Activated CD8-positive, alpha-beta T cell treated with anti-CD3 and anti-CD28 coated beads for 36 hours (primary cell): ENCODE data around the gene RSPH9. TPM values are rescaled to one million over a fixed set of nuclear protein-coding genes. Genes with fewer than 3 reads are reported as not detected.

ENCODE experiments used
- ATAC-seq: fragments of 200-7000 bp; cut with Tn5 transposase; one replicate; pipeline ENCODE4 v1.10.0; 2021; ENCODE audit warnings: mild to moderate bottlenecking, moderate library complexity
- CTCF ChIA-PET: fragments of 350-600 bp; sonication (Branson Sonifier 250); formaldehyde crosslinking; loops from one replicate; lab custom pipeline; 2021; ENCODE audit warnings: antibody characterized with exemption; lab: Charles Lee
- POLR2A ChIA-PET: fragments of 350-600 bp; sonication (Branson Sonifier 250); formaldehyde crosslinking; loops from one replicate; lab custom pipeline; 2021; ENCODE audit warnings: antibody characterized with exemption; lab: Charles Lee
- DNase-seq: peaks from one replicate; pipeline ENCODE4 v3.0.0-alpha.2; 2020
- H3K27ac Mint-ChIP-seq: one replicate; pipeline ENCODE4 v1.8.0; 2021; ENCODE audit warnings: mild to moderate bottlenecking, mixed read lengths
- H3K27me3 Mint-ChIP-seq: one replicate; pipeline ENCODE4 v1.8.0; 2021; ENCODE audit warnings: mixed read lengths
- H3K36me3 Mint-ChIP-seq: one replicate; pipeline ENCODE4 v1.8.0; 2021; ENCODE audit warnings: low read depth, mixed read lengths
- H3K4me1 Mint-ChIP-seq: one replicate; pipeline ENCODE4 v1.8.0; 2021; ENCODE audit warnings: low read depth, mixed read lengths
- H3K4me3 Mint-ChIP-seq: one replicate; pipeline ENCODE4 v1.8.0; 2021; ENCODE audit warnings: mild to moderate bottlenecking, moderate library complexity, mixed read lengths
- H3K9me3 Mint-ChIP-seq: one replicate; pipeline ENCODE4 v1.8.0; 2021; ENCODE audit warnings: mixed read lengths
- CTCF ChIP-seq: fragments of 200-600 bp; IDR thresholded peaks from one replicate; pipeline ENCODE4 v1.8.0; 2022; ENCODE audit warnings: antibody characterized with exemption, mild to moderate bottlenecking
- intact Hi-C: fragments of 100-400 bp; cut with micrococcal nuclease; formaldehyde crosslinking; loops from one replicate; pipeline ENCODE4 v1.10.0; 2022
- total RNA-seq, 2 experiments: library from RNA; stranded (reverse); gene quantifications; one replicate each; pipeline ENCODE4 v1.2.3, GENCODE V29; 2021

RSPH9 gene
- total RNA-seq, 2 experiments from 2014 or later: 0.11 TPM; not detected in 1

- Mint-ChIP-seq H3K9me3 (no peaks in the 10 kb centered on the region), H3K27ac (no peak overlapping the region)
- intact Hi-C loops: no loop called here
Measured at GRCh38 chr6:43709654-43710303, 64.9 kb downstream of the RSPH9 start.

GRCh38 chr6:43710576-43710975 is 65.7 kb downstream of the RSPH9 start:
- ChIA-PET POLR2A (no interaction called here), CTCF (interaction anchor here (1.1 to 2.5 kb wide), 4 partner anchors 14 to 352 kb away, joined by 3 to 8 read pairs (median 4); no protein-coding TSS in a partner anchor)
- no peaks in the 10 kb centered on the region for H3K9me3 Mint-ChIP-seq
- H3K4me1 Mint-ChIP-seq: peaks cover 19% of the 10 kb centered on the region
- DNase-seq (no peak), ATAC-seq (no peak)
- H3K27ac Mint-ChIP-seq: no peak overlapping the region
- H3K4me3 Mint-ChIP-seq: no peak overlapping the region
- no peaks in the 10 kb centered on the region for H3K36me3 Mint-ChIP-seq
- peaks cover 14% of the 10 kb centered on the region for H3K27me3 Mint-ChIP-seq
- intact Hi-C loops: no loop called here
- no peak for TF ChIP-seq CTCF

More at GRCh38 chr6:43709654-43710303, 64.9 kb downstream of the RSPH9 start:
- CTCF ChIA-PET: interaction anchor here (1.1 to 2.5 kb wide), 2 partner anchors 15 to 63 kb away, joined by 3 to 8 read pairs; no protein-coding TSS in a partner anchor
- DNase-seq (no peak), ATAC-seq (no peak)
- POLR2A ChIA-PET: interaction anchor here (0.6 to 1.3 kb wide), 3 partner anchors 30 to 538 kb away, joined by 3 to 5 read pairs (median 3); no protein-coding TSS in a partner anchor
- no peak for TF ChIP-seq CTCF
- H3K4me1 Mint-ChIP-seq: peaks cover 19% of the 10 kb centered on the region
- H3K36me3 Mint-ChIP-seq: no peaks in the 10 kb centered on the region
- H3K4me3 Mint-ChIP-seq: no peak overlapping the region
- peaks cover 18% of the 10 kb centered on the region for H3K27me3 Mint-ChIP-seq

GRCh38 chr6:43712579-43712978 is 67.7 kb downstream of the RSPH9 start:
- ATAC-seq: no peak
- Mint-ChIP-seq H3K9me3 (no peaks in the 10 kb centered on the region), H3K36me3 (no peaks in the 10 kb centered on the region), H3K27me3 (peaks cover 9% of the 10 kb centered on the region), H3K4me3 (no peak overlapping the region), H3K4me1 (peaks cover 12% of the 10 kb centered on the region), H3K27ac (no peak overlapping the region)
- ChIA-PET CTCF (interaction anchor here (0.9 kb wide), 1 partner anchor 12 kb away, joined by 3 read pairs; no protein-coding TSS in a partner anchor), POLR2A (no interaction called here)
- intact Hi-C loops: no loop called here
- DNase-seq: no peak
- TF ChIP-seq CTCF: no peak

GRCh38 chr6:43713643-43714310 is 68.9 kb downstream of the RSPH9 start:
- H3K9me3 Mint-ChIP-seq: no peaks in the 10 kb centered on the region

More at GRCh38 chr6:43713643-43714310, 68.9 kb downstream of the RSPH9 start:
- Mint-ChIP-seq H3K4me1 (peaks cover 12% of the 10 kb centered on the region), H3K4me3 (no peak overlapping the region), H3K27ac (no peak overlapping the region), H3K36me3 (no peaks in the 10 kb centered on the region), H3K27me3 (peaks cover 9% of the 10 kb centered on the region)
- CTCF ChIA-PET: interaction anchor here (0.6 to 1.5 kb wide), 3 partner anchors 46 to 361 kb away, joined by 3 to 5 read pairs (median 3); no protein-coding TSS in a partner anchor
- DNase-seq (no peak), ATAC-seq (no peak)
- TF ChIP-seq CTCF: no peak
- intact Hi-C loops: no loop called here
- POLR2A ChIA-PET: interaction anchor here (1.5 kb wide), 1 partner anchor 26 kb away, joined by 6 read pairs; the partner anchor contains the start of gene MRPS18A
